Left lung (tissue), 14 donors: ENCODE data around the gene DNAJC3. TPM values are rescaled to one million over a fixed set of nuclear protein-coding genes. Genes with fewer than 3 reads are reported as not detected.

ENCODE experiments used
- ATAC-seq: fragments of 200-7000 bp; cut with Tn5 transposase; one replicate; pipeline ENCODE4 v1.9.1; 2020; ENCODE audit warnings: moderate library complexity
- DNase-seq, 4 donors: peaks; one replicate each; pipeline ENCODE4 v3.0.0-alpha.2; 2013 to 2020
- H3K27ac ChIP-seq, 2 donors: fragments of 200-600 bp; sonication (generic) in 1 of 2; one replicate each; pipeline versions ENCODE4 v1.5.0 to v1.8.0; 2020 to 2021
- H3K27me3 ChIP-seq, 2 donors: fragments of 200-600 bp; sonication (generic) in 1 of 2; one replicate each; pipeline versions ENCODE4 v1.5.0 to v1.8.0; 2020 to 2021
- H3K36me3 ChIP-seq, 2 donors: fragments of 200-600 bp; sonication (generic) in 1 of 2; one replicate each; pipeline versions ENCODE4 v1.5.0 to v1.8.0; 2020 to 2021
- H3K4me1 ChIP-seq, 2 donors: fragments of 200-600 bp; one replicate each; pipeline ENCODE4 v1.8.0; 2021
- H3K4me3 ChIP-seq, 2 donors: fragments of 200-600 bp; sonication (generic) in 1 of 2; one replicate each; pipeline versions ENCODE4 v1.5.0 to v1.8.0; 2020 to 2021; ENCODE audit warnings: mild to moderate bottlenecking in 1 of 2
- H3K9me3 ChIP-seq, 2 donors: fragments of 200-600 bp; sonication (generic) in 1 of 2; one replicate each; pipeline versions ENCODE4 v1.5.0 to v1.8.0; 2020 to 2021
- CTCF ChIP-seq, 2 donors: fragments of 200-600 bp; sonication (generic) in 1 of 2; IDR thresholded peaks; one replicate each; pipeline versions ENCODE4 v1.5.0 to v1.8.0; 2021; ENCODE audit warnings: antibody characterized with exemption in 2 of 2
- intact Hi-C, 2 donors: fragments of 100-400 bp; cut with DNase I; formaldehyde crosslinking; loops; one replicate each; pipeline versions ENCODE4 v1.11.2 to v1.14.2; 2022
- long read RNA-seq, 12 donors: library from polyadenylated mRNA in 2 of 12; unstranded in 2 of 12; transcript quantifications; one replicate each; pipeline ENCODE4 v2.0.0 and lab custom pipeline, GENCODE V29; 2019 to 2026
- polyA plus RNA-seq, 6 donors: library from polyadenylated mRNA; unstranded; fragments of 120-200 nt; gene quantifications; one replicate each; pipeline ENCODE4 v1.2.1, GENCODE V29; 2013; ENCODE audit not compliant: insufficient read length in 6 of 6
- total RNA-seq, 2 donors: library from RNA; stranded (reverse); fragmentation: NEBNext Ultra II Directional; extraction: Animal tissue kit (Norgen Biotek cat#: 25700); gene quantifications; one replicate each; pipeline ENCODE4 v1.2.1, GENCODE V29; 2021
- donor health status: DM: no; HTN: yes; CAD: no.
- donor health status: DM: no; HTN: no; CAD: no.

The DNAJC3 gene
- total RNA-seq, result 10 to 100 TPM; 61.2 to 87.8 TPM
- polyA plus RNA-seq, result 10 to 100 TPM; 26.1 to 40.0 (median 31.8) TPM
- long read RNA-seq, donor 1, full-length matches to known transcripts, result 4 of 10 reads
- long read RNA-seq, donor 1, partial matches to known transcripts, result 6 of 10 reads
- long read RNA-seq, donor 1, other reads (novel, unspliced or antisense), result 0 of 10 reads
- long read RNA-seq, donor 2, full-length matches to known transcripts, result 8 of 8 reads
- long read RNA-seq, donor 2, partial matches to known transcripts, result 0 of 8 reads
- long read RNA-seq, donor 2, other reads (novel, unspliced or antisense), result 0 of 8 reads
- long read RNA-seq, donor 3, full-length matches to known transcripts, result 2 of 2 reads
- long read RNA-seq, donor 3, partial matches to known transcripts, result 0 of 2 reads
- long read RNA-seq, donor 3, other reads (novel, unspliced or antisense), result 0 of 2 reads
- long read RNA-seq, donor 4, full-length matches to known transcripts, result 5 of 40 reads
- long read RNA-seq, donor 4, partial matches to known transcripts, result 31 of 40 reads
- long read RNA-seq, donor 4, other reads (novel, unspliced or antisense), result 4 of 40 reads
- long read RNA-seq, donor 5, full-length matches to known transcripts, result 2 of 2 reads
- long read RNA-seq, donor 5, partial matches to known transcripts, result 0 of 2 reads
- long read RNA-seq, donor 5, other reads (novel, unspliced or antisense), result 0 of 2 reads
- long read RNA-seq, donor 6, full-length matches to known transcripts, result 5 of 5 reads
- long read RNA-seq, donor 6, partial matches to known transcripts, result 0 of 5 reads
- long read RNA-seq, donor 6, other reads (novel, unspliced or antisense), result 0 of 5 reads
- long read RNA-seq, donor 7, full-length matches to known transcripts, result 2 of 2 reads
- long read RNA-seq, donor 7, partial matches to known transcripts, result 0 of 2 reads
- long read RNA-seq, donor 7, other reads (novel, unspliced or antisense), result 0 of 2 reads
- long read RNA-seq, donor 8, full-length matches to known transcripts, result 9 of 17 reads
- long read RNA-seq, donor 8, partial matches to known transcripts, result 8 of 17 reads
- long read RNA-seq, donor 8, other reads (novel, unspliced or antisense), result 0 of 17 reads
- long read RNA-seq, donor 9, result 0 reads
- long read RNA-seq, donor 10, full-length matches to known transcripts, result 3 of 46 reads
- long read RNA-seq, donor 10, partial matches to known transcripts, result 41 of 46 reads
- long read RNA-seq, donor 10, other reads (novel, unspliced or antisense), result 2 of 46 reads
- long read RNA-seq, donor 11, full-length matches to known transcripts, result 4 of 4 reads
- long read RNA-seq, donor 11, partial matches to known transcripts, result 0 of 4 reads
- long read RNA-seq, donor 11, other reads (novel, unspliced or antisense), result 0 of 4 reads
- long read RNA-seq, donor 12, full-length matches to known transcripts, result 8 of 8 reads
- long read RNA-seq, donor 12, partial matches to known transcripts, result 0 of 8 reads
- long read RNA-seq, donor 12, other reads (novel, unspliced or antisense), result 0 of 8 reads

- Histone ChIP-seq H3K9me3 (peaks cover 0 to 8% of the 10 kb centered on the region in 2 donors), H3K4me1 (peaks cover 14 to 58% of the 10 kb centered on the region in 2 donors), H3K4me3 (peak within 1 kb of the TSS; percentile 80 to 82), H3K36me3 (peaks cover 0 to under 1% of the 10 kb centered on the region in 2 donors), H3K27ac (peak within 1 kb of the TSS; percentile 95 to 99), H3K27me3 (no peaks in the 10 kb centered on the region)
- DNase-seq (peak; percentile 98 to 100 (median 99)), ATAC-seq (peak; percentile 97)
- intact Hi-C loops, result no loop called here
- TF ChIP-seq CTCF (IDR thresholded peaks at IDR 0.05), result no peak
These were observed at the start of gene DNAJC3 for GRCh38 chr13:95676762-95677563. TSS of gene DNAJC3 (plus strand) at chr13:95677139. CDS start at chr13:95677256, 117 bp downstream.

GRCh38 chr13:95627590-95627989 is 49.3 kb upstream of the DNAJC3 start:
- Histone ChIP-seq H3K4me1 (no peaks in the 10 kb centered on the region), H3K27ac (no peak overlapping the region), H3K4me3 (no peak overlapping the region), H3K27me3 (no peaks in the 10 kb centered on the region), H3K36me3 (no peaks in the 10 kb centered on the region), H3K9me3 (peaks cover 0 to 5% of the 10 kb centered on the region in 2 donors)
- no peak for TF ChIP-seq CTCF (IDR thresholded peaks at IDR 0.05)
- intact Hi-C loops, result no loop called here
- ATAC-seq (no peak), DNase-seq (no peak)

DNA sequence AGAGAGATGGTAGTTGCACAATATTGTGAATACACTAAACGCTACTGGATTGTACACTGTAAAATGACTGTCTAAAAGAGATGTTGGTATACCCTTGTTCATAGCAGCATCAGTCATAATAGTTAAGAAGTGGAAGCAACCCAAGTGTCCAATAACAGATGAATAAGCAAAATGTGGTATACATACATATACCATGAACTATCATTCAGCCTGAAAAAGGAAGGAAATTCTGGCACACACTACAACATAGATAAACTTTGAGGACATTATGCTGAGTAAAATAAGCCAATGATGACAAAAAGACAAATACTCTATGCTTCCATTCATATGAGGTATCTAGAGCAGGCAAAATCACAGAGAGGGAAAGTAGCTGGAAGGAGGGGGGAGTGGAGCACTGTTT is 48.5 kb upstream of the DNAJC3 start:
- ATAC-seq (no peak), DNase-seq (no peak)
- Histone ChIP-seq H3K9me3 (peaks cover 0 to 5% of the 10 kb centered on the region in 2 donors), H3K4me3 (no peak overlapping the region), H3K27me3 (no peaks in the 10 kb centered on the region), H3K27ac (no peak overlapping the region), H3K4me1 (no peaks in the 10 kb centered on the region), H3K36me3 (no peaks in the 10 kb centered on the region)
- intact Hi-C loops, result no loop called here
- no peak for TF ChIP-seq CTCF (IDR thresholded peaks at IDR 0.05)

- Histone ChIP-seq H3K4me1 (no peaks in the 10 kb centered on the region), H3K9me3 (peaks cover 0 to 5% of the 10 kb centered on the region in 2 donors), H3K27ac (no peak overlapping the region), H3K27me3 (no peaks in the 10 kb centered on the region), H3K4me3 (no peak overlapping the region), H3K36me3 (no peaks in the 10 kb centered on the region)
- DNase-seq (no peak), ATAC-seq (no peak)
- no peak for TF ChIP-seq CTCF (IDR thresholded peaks at IDR 0.05)
- intact Hi-C loops, result no loop called here
These were observed 47.9 kb upstream of the DNAJC3 start for GRCh38 chr13:95629071-95629470.
